HG03060 (cell line): ENCODE measurements around the gene GALNT18.

Experiments used
- ATAC-seq: cut with Tn5 transposase; IDR thresholded peaks from one replicate; pipeline ENCODE4 v1.9.1; 2021; ENCODE audit warnings: low read depth, moderate number of reproducible peaks; ENCODE audit not compliant: unreplicated experiment

The GALNT18 gene

GRCh38 chr11:11569936-11570491, 51.8 kb downstream of the GALNT18 start:
- ATAC-seq: no peak

DNA sequence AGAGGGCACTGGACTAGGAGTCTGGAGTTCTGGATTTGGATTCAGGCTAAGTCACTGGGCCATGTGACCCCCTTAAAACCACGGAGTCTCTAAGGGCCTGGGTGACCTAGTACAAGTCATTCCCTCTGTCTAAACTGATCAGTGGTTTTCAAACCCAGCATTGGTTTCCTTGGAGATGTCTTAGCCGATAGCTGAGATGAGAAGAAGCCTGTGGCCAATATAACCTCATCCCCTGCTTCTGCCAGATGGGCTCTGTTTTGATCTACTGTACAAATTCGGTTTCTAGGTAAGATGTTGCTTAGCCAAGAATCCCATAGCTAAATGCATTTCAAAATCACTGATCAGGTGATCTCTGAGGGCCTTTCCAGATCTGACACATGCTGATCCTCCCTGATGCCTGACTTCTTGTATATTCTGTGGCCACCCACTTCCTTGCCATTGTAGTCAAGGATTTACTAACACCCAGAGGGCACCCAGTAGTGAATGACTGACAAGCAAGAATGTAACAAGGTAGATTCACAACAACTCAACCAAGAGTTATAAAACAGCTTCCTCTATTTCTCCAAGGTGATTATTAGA, 53.1 kb downstream of the GALNT18 start:
- ATAC-seq: no peak

DNA sequence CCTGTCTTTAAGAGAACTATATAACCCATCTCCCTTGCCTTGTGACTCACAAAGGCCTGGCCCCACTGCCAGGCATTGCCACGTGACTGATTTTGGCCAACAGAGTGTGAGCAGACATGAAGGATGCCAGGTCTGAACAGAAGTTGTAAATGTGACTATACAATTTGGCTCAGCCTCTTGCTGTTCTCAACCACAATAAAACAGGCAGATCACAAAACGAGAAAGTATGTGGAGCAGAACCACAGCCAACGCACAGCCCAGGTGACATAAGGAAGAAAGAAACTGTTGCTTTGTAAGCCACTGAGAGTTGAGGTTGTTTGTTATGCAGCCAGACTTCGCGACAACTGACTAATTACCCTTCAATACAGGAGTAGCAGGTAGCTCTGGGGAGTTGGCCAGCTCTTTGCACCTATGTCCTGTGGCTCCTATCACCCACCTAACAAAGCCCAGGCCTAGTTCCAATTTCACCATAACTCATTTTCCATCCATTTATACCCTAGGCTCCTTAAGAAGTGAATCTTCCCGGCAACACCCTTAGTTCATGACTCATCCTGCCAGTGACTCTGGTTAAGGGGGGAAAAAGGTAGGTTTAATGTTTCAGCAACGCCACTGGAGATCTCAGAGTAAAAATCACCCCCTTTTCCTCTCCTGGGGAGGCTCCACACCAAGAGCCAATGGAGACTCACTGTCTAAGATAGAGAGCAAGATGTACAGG, 53.7 kb downstream of the GALNT18 start:
- no peak for ATAC-seq

- ATAC-seq: no peak
Measured at GRCh38 chr11:11565636-11566035, 56.2 kb downstream of the GALNT18 start.

DNA sequence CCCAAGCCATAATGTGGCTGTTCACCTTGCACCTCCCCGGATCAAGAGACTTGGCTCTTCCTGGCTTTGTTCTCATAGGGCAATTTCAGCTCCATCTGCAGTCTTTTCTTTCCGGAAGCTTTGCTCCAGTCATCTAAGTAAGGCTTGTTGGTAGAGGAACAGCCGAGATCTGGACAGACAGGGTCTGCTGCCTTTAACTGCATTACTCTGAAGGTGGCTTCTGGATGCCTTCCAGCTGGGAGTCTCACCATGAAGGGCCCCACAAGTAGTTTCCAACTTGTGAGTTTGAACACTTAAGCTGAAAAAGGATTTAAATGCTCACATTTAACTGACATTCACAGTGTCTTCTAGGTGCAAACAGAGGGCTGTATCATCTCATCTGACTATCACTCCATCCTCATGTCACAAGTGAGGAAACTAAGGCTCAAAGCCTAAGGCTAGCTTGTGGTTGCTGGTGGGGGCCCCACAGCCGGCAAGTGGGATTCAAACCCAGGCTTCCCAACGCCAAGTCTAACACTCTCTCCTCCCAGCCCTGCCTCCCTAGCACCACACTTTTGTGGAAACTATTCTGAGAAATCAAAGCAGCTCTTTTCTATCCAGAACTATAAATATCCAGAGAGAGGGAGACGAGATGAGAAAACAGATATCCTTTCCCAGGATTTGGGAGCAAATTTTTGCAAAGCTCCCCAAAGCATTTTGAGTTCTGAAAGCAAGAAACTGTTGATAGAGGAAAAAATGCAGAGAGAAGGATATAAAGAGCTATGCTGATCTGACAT, 58.4 kb downstream of the GALNT18 start:
- no peak for ATAC-seq

DNA sequence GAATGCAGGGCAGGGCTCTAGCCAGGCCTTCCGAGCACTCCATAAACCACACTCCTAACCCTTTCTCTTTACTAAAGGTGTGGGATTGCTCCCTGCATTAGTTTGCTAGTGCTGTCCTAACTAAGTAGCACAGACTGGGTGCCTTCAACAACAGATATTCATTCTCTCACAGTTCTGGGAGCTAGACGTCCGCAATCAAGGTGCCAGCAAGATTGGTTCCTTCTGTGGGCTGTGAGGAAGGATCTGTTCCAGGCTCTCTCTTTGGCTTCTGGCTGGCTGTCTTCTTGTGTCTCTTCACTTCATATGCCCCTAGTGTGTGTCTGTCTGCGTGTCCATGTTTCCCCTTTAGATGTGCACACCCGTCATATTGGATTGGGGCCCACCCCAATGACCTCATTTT, 59.8 kb downstream of the GALNT18 start:
- no peak for ATAC-seq

GRCh38 chr11:11558826-11559225, 63.0 kb downstream of the GALNT18 start:
- no peak for ATAC-seq

DNA sequence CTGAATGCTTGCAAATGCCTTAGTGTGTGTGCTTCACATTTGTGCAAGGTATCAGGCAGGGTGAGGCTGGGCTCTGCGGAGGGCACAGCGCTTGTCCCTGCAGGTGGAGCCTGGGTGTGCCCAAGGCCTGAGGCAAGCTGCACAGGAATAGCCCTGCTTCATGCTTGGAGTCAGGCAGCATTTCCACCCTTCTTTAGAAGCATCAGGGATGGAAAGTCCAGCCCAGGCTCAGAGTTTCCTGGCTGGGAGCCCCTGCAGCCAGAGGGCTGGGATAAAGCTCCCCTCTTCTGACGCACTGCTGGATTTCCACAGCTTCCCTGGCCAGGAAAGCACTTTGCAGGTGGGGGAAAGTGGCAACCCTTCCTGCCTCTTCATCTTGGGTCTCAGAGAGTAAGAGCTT, 63.4 kb downstream of the GALNT18 start:
- no peak for ATAC-seq

GRCh38 chr11:11555208-11555607, 66.6 kb downstream of the GALNT18 start:
- no peak for ATAC-seq

DNA sequence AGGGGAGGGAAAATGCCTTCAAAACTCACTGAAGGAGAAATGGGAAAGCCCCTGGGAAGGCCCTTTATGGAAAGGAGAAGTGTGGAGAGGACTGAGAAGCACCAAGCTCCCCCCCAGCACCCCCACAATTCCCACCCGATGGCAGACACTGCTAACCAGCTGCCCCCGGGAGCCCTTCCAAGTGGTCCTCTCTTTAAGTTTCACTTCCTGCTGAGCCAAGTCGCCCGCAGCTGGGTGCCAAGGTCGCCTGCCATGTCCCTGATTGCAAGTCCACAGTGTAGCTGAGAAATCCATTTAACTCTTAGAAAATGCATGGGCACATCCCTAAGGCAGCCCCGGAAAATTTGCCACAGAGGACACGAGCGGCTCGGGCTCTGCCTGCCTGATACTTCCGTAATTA, 68.2 kb downstream of the GALNT18 start:
- ATAC-seq: no peak

DNA sequence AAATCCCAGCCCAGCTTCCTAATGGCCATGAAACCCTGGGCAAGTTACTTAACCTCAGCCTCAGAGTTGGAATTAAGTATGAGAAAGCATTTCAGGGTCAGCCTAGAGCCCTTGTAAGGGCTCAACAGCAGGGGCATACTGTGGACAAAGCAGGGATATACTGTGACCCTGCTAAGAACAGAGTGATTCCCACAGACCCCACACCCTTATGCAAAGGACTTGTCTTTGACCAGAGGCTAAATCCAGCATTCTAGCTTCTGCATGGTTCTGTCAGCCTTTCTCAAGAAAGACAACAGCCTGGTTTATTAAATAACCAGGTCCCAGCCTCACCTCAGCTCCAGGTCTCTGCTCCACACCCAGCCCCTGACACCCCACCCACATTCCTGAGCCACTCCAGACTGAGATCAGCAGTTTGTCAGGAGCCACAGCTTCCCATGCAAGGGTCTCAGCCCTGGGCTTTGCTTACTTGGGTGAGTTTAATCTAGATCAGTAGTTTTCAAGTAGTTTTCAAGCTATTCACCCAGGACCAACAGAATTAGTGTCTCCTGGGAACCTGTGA, 69.2 kb downstream of the GALNT18 start:
- ATAC-seq: no peak

- ATAC-seq: no peak
Measured at GRCh38 chr11:11550534-11550933, 71.3 kb downstream of the GALNT18 start.

DNA sequence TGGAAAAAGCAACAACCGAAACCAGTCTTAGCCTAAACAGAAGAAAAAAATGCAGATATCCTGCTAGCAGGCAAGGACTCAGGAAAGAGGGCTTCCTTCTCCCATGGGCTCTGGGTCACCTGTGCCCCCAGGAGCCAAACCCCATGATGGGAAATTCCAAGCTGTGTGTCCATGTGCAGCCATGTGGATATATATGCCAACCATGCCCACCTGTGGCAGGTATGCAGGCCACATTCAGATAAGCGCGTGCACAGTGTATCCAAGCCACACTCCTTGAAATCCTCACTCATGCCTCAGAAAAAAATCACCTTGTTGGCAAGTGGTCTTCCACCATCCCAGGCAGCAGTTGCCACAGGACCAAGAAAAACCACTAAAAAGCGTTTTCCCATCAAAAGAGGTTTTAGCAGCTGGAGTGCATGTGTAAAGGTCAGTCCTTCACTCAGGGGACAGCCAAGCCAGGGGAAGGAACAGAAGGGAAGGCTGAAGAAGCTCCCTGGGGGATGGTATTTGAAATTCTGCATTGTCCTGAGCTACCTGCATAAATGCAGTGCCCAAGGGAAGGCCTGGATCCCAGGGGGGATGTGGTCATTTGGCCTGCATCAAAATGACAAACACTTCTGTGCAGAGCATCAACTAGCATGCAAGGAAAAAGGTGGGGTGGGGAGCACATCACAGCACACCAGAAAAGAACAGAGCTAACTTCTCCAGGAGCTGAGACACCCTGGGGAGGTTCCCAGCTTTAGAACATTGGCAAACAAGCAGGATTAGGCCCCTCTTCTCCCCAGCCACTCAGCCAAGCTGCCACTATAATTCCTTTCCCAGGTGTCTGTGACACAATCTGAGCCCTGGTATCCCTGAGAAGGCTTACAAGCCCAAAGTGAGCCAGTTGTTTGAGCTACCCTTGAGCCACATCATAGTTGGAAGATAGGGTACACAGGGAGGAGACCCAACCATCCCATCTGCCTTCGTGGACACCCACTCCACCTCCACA, 76.2 kb downstream of the GALNT18 start:
- ATAC-seq: no peak

GRCh38 chr11:11543656-11544055, 78.1 kb downstream of the GALNT18 start:
- ATAC-seq: no peak

DNA sequence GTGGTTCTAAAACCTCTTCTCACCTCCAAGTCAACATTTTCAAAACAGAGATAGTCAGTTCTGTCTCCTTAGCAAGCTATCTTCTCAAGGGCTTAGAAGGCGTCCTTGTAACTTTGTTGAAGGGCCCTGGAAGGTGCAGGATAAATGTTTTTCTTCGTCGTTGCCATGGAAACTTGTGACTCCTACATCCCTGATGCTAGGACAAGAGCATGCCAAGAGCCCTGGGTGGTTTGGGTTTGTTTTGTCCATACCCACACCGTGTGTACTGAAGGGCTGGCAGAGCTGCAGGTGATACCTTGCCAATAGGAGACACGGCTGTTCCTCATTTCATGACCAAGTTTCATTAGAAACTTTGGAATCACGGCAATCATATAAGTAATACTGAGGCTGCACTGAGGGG, 81.6 kb downstream of the GALNT18 start:
- no peak for ATAC-seq

GRCh38 chr11:11538277-11538960, 83.4 kb downstream of the GALNT18 start:
- ATAC-seq: no peak

DNA sequence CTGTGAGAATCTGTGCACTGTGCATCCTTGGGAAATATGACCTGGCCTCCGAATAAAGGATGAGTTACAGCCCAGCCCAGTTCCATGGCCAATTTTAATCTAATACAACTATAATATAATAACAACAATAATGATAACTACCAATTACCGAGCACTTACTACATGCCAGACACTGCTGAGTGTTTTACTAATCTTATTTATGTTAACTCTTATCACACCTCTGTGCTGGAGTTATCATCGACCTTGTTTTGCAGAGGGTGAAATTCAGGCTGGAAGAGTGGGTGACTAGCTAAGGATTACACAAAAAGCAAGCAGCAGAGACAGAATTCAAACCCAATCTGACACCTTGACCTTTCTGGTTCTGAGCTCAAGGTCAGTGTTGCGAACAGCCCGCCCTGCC, 83.9 kb downstream of the GALNT18 start:
- ATAC-seq: no peak

DNA sequence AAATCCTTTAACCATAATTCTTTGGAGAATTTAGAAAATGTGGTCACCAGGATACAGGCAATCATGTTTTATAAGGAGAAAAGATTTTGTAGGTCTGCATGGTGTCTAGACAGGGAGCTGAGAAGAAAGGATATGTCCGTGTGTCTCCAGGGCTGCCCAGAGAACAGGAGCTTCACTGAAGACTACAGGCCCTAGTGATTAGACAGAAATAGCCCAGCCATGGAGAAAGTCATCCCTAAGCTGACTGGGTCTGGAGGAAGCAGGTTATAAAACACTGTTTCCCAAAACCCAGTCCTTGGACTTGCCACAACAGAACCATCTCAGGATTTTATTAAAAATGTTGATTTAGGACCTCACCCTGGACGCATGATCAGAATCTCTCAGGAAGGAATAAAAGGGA, 84.4 kb downstream of the GALNT18 start:
- ATAC-seq: no peak

DNA sequence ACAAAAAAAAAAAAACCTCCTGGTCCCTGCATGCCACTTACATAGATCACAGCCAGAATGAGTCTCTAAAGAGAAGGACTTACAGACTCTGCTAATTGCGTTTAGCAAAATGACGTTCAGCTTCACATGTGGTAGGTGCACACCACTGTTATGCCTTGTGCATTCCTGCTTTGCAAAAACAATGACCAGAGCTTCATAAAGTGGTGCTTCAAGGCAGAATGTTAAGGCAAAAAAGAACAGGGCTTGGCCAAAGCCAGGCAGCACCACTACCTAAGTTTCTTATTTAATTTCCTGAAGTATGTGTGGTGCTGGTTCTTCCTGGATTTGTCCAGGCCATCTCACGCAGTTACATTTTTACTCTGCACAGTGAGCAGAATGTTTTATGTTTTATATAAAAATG, 85.2 kb downstream of the GALNT18 start:
- no peak for ATAC-seq
